Measurements from ENCODE around the gene POLDIP2.
"Not testable (repeated sequence)": the region's sequence is repeated elsewhere in the genome, so short reads cannot be mapped to it uniquely, and the experiment has no call there.

Gene POLDIP2

GRCh38 chr17:28363776-28364650, 6.7 kb upstream of the POLDIP2 start:
- no peak for DNase-seq

- DNase-seq: no peak
These were observed 5.9 kb upstream of the POLDIP2 start for GRCh38 chr17:28363186-28363585.

DNA sequence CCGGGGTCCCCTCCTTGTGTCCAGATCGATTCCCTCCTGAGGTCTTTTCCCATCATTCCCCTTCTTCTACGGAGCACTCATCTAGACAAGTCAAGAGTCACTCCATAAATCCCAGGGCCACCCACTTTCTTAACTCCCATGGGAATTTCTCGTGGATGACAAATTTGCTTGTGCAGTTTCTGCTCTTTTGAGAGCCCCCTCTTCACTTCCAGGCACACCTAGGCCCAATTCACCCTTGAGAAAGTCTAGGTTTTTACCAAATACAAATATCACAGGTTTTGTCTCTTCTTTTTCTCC, 522 bp upstream of the POLDIP2 start:
- no peak for DNase-seq

DNA sequence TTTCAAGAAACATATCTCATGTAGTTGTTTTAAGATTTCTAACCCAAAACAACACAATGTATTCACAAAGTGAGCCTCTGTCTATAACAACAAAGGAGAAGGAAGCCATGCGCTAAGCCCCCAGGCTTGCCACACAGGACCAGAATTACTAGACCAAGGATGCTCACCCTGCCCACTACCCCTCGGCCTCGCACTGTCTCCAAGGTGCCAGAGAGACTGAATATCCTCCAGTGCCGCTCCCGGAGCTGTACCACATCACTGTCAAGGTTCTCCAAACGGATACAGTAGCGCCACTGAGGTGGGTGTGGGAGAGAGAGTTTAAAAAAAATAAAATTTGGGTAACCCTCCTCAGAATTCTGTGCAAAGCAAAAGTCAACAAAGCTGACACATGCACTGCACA, 7.1 kb downstream of the POLDIP2 start:
- DNase-seq: no peak

GRCh38 chr17:28348979-28349378, 8.3 kb downstream of the POLDIP2 start:
- DNase-seq: no peak

GRCh38 chr17:28347261-28347891, 10.0 kb downstream of the POLDIP2 start:
- DNase-seq: no peak

- no peak for DNase-seq
These were observed 10.5 kb downstream of the POLDIP2 start for GRCh38 chr17:28346746-28347246.

- DNase-seq: no peak
These were observed 11.1 kb downstream of the POLDIP2 start for GRCh38 chr17:28346199-28346580.

DNA sequence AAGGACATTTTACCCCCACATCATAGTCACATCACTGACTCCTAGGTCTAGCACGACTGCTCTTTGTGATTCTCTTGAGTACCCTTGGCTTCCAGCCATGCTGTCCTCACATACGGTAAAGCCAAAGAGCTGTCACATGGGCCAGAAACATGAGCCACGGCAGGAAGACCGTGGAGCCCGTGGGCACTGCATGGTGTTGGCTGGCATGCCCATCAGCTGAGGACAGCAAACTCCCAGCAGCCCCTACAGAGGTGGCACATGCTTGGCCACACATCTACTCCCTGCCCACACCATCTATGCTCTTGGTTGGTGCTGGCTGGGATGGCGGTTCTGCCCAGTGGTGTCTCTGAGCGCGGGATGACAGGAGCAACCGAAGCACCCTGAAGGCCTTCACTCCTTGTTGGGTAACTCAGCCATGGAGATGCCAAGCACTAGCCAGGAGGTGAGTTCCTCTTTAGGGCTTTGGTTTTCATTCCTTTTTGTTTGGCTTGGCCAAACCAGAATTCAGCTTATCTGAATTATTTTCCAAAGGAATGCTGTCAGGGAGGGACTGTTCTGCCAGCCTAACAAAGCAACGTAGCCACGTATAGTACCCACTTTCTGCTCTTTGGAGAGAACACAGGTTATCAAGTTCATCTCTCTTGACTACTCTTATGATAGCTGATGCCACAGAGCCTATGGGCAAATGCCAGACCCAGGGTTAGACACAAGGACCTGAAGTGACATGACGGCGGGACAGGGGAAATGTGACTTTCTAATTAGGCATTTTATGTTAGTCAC, 11.7 kb downstream of the POLDIP2 start:
- no peak for DNase-seq

- no peak for DNase-seq
These were observed 12.9 kb downstream of the POLDIP2 start for GRCh38 chr17:28344435-28344901.

GRCh38 chr17:28344011-28344410, 13.3 kb downstream of the POLDIP2 start:
- no peak for DNase-seq

DNA sequence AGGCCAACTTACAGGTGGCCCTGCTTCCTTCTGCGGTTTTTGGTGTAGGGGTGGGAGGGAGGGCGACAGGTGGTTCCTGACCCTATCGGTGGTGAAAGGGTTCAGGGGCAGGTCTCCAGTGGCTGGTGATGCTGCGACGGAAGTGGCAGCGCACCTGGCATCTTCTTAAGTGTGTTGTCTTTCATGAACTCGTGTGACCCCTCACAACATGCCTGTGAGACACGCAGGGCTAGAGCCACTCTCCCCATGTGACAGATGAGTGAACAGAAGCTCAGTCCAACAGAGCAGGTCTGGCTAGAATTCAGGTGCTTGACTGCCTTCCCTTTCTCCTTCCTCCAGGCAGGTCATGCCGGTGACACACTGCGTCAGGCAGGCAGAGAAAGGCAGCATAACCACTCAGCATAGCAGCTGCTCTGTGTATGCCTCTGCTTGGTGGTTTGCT, 13.8 kb downstream of the POLDIP2 start:
- DNase-seq: no peak

DNA sequence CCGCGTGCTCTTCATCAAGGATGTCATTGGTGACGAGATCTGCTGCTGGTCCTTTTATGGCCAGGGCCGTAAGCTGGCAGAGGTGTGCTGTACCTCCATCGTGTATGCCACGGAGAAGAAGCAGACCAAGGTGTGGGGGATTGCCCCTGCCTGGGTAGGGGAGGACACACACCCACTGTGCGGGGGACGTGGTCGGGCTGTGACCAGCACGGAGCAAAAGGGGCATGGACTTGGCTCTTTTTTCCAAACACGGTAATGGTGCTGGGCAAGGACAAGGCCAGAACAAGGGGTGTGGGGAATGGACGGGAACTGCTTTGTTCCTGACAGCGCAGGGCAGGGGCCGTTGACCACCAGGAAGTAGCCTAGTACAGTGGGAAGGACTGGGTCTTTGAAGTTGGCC, 15.0 kb downstream of the POLDIP2 start:
- no peak for DNase-seq

DNA sequence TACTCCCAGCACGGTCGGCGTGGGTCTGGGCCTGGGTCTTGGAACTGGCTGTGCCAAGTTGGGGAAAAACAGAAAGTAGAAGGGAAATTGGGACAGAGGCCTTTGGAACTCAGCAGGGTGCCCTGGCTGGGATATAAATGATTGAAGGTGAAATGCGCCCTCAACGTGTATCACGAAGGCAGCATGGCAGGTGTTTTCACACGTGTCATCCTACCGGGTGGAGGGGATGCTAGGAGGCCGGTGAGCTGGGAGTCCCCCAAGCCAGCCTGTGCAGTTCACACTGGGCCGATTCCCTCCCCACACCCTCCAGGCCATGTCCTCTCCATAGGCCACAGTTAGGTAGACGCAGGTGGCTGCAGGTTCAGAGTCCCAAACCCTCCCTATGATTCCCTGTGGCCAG, 15.8 kb downstream of the POLDIP2 start:
- no peak for DNase-seq

DNA sequence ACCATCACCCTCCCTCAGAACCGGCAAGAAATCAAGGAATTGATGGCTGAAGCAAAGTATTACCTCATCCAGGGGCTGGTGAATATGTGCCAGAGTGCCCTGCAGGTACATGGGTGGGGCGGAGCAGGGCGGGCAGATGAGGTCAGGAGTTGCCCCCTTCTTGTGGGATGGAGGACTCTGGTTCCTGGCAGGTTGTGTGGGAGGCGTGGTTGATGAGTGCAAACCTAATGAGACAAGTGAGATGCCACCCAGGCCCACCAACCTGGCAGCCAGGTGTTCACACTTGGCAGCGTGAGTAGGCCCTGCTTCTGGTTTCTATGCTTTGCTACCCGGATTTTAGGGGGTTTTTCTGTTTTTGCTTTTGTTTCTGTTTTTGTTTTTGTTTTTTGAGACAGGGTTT, 17.0 kb downstream of the POLDIP2 start:
- no peak for DNase-seq

- no peak for DNase-seq
These were observed 17.9 kb downstream of the POLDIP2 start for GRCh38 chr17:28339431-28339830.

GRCh38 chr17:28338769-28339212, 18.5 kb downstream of the POLDIP2 start:
- DNase-seq: not testable (repeated sequence)

DNA sequence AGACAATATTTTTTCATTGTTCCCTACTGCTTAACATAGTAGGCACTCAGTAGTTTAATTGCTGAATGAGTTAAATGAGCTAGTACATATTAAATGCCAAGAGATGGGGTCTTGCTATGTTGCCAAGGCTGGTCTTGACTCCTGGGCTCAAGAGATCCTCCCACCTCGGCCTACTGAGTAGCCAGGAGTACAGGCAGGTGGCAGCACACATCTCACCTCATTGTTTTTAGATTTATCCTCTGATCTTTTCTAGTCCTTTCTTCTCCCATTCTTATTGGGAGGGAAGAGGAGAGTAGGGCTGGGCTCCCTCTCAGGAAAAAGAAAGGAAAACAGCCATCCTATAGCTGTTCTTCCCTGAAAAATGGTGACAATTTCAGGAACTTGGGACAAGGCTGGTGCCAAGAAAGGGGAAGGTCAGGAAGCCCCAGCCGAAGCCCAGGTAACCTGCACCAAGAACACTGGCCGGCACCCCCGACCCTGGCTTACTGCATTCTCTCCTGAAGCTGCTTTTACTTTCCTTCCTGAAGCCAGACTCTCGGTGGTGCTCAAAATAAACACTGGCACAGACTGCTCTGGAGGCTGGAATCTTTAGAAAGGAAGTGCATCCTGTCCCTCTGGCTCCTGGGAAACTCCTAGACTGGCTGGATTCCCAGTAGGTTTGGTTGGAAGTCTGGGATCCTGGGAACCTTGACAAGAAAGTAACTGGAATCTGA, 19.1 kb downstream of the POLDIP2 start:
- no peak for DNase-seq

DNA sequence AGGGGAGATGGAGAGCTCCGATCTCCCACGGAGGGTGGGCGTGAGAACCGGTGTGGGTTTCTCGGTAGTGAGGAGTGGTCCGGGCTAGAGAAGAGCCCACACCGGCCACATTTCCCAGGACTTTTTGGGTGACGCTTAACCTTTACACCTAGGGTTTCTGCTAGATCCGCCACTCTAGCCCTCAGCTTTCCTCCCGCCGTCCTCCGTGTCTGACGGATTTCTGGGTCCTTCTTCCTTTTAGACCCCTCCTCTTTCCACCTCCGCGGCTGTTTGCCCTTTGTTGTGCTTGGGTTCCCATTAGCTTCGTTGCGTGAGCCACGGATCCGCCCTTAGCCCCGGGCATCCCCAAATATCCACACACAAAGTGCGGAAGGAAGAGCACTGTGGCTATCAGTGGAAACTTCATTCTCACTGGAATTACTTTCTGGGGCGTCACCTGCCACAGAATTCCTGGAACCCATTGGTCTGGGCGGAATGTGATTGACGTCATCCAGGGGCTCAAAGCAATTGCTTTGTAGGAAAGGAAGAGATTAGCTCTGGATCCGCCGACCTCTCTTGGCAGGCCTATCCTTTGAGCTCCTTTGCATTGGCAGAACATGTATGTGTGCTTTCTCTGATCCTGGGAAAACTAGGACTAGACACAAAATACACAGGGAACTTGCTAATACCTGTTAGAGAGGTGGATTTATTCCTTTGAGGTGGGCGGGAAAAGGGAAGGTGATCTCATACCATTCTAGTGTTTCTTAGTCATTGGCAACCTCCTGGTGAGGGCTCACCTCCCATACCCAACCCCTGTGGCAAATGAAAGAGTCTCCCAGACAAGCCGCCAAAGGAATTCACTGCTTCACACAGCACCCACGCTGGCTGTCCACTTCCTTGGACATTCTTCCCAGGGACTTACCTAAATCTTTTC, 21.1 kb downstream of the POLDIP2 start:
- peak; percentile 46 for DNase-seq

GRCh38 chr17:28335201-28335958, 21.9 kb downstream of the POLDIP2 start, which contains the start of the genes IFT20 and TNFAIP1:
Gene IFT20 (minus strand): TSS chr17:28335472. CDS start chr17:28331985, 3,487 bp downstream.
Gene TNFAIP1 (plus strand): TSS chr17:28335761. CDS start chr17:28339522, 3,761 bp downstream.
- DNase-seq: peak; percentile 100
